H1 (cell line): ENCODE data around the gene MAGI2. TPM values are rescaled to one million over a fixed set of nuclear protein-coding genes. Genes with fewer than 3 reads are reported as not detected.

ENCODE experiments used
- CTCF ChIA-PET: fragments of 300-600 bp; sonication (Branson Sonifier 250); formaldehyde crosslinking; loops from one replicate; lab custom pipeline; 2021; ENCODE audit not compliant: partially characterized antibody; lab: Charles Lee
- POLR2A ChIA-PET: fragments of 300-600 bp; sonication (Branson Sonifier 250); formaldehyde crosslinking; loops from one replicate; lab custom pipeline; 2021; ENCODE audit warnings: inconsistent platforms; ENCODE audit not compliant: partially characterized antibody; lab: Charles Lee
- DNase-seq, 2 experiments: peaks; one replicate each; pipeline versions ENCODE4 v3.0.0 to v3.0.0-alpha.2; 2010 to 2022; ENCODE audit warnings: low spot score in 2 of 2, low read depth in 1 of 2, mixed read lengths in 1 of 2
- FAIRE-seq: peaks from 2 replicates; lab custom pipeline; 2011; peaks lifted over from hg19 to GRCh38; lab: Jason Lieb, UNC
- H2AFZ ChIP-seq: 2 replicates; pipeline ENCODE4 v1.8.1; 2012; ENCODE audit warnings: low read length, inconsistent platforms
- H2AK5ac ChIP-seq: 2 replicates; pipeline ENCODE4 v1.6.1; 2013; ENCODE audit warnings: low read depth, low read length
- H2BK120ac ChIP-seq: replicated peaks from 2 replicates; pipeline ENCODE3; 2013; ENCODE audit warnings: low read depth, low read length, inconsistent platforms
- H2BK12ac ChIP-seq: 2 replicates; pipeline ENCODE4 v1.6.1; 2013; ENCODE audit warnings: low read depth, low read length
- H2BK15ac ChIP-seq: 2 replicates; pipeline ENCODE4 v1.6.1; 2013; ENCODE audit warnings: low read length
- H2BK20ac ChIP-seq: 2 replicates; pipeline ENCODE4 v1.6.1; 2013; ENCODE audit warnings: low read length
- H2BK5ac ChIP-seq: 2 replicates; pipeline ENCODE4 v1.6.1; 2013; ENCODE audit warnings: low read depth, low read length
- H3K14ac ChIP-seq: 2 replicates; pipeline ENCODE4 v1.6.1; 2013; ENCODE audit warnings: inconsistent platforms; ENCODE audit not compliant: insufficient read length
- H3K18ac ChIP-seq: 2 replicates; pipeline ENCODE4 v1.6.1; 2013; ENCODE audit warnings: low read length; ENCODE audit errors: extremely low read depth
- H3K23ac ChIP-seq: 2 replicates; pipeline ENCODE4 v1.6.1; 2013; ENCODE audit warnings: inconsistent platforms; ENCODE audit not compliant: insufficient read length
- H3K23me2 ChIP-seq: 2 replicates; pipeline ENCODE4 v1.6.1; 2013; ENCODE audit warnings: low read depth, low read length
- H3K27ac ChIP-seq: 2 replicates; pipeline ENCODE4 v1.6.1; 2011; ENCODE audit warnings: low read depth, low read length, inconsistent platforms
- H3K27me3 ChIP-seq, 4 experiments: replicated peaks in 1 of 4; 1 replicate in 1 of 4; 2 replicates in 3 of 4; pipeline versions ENCODE4 v1.6.1 to v1.8.1; 2011 to 2013; ENCODE audit warnings: low read length in 3 of 4, mild to moderate bottlenecking in 3 of 4, inconsistent platforms in 2 of 4, mixed read lengths in 2 of 4, moderate library complexity in 1 of 4; ENCODE audit not compliant: control insufficient read depth in 3 of 4, insufficient read depth in 3 of 4; ENCODE audit errors: extremely low read depth in 1 of 4
- H3K36me3 ChIP-seq, 4 experiments: 2 replicates each; pipeline versions ENCODE4 v1.6.1 to v1.8.1; 2011 to 2013; ENCODE audit warnings: mild to moderate bottlenecking in 4 of 4, low read length in 3 of 4, moderate library complexity in 2 of 4, control low read depth in 1 of 4, inconsistent platforms in 1 of 4; ENCODE audit not compliant: insufficient read depth in 4 of 4, control insufficient read depth in 2 of 4
- H3K4ac ChIP-seq: replicated peaks from 2 replicates; pipeline ENCODE3; 2013; ENCODE audit warnings: low read length, low read depth, mixed read lengths, inconsistent platforms; ENCODE audit not compliant: insufficient read length
- H3K4me1 ChIP-seq, 4 experiments: replicated peaks in 1 of 4; 1 replicate in 1 of 4; 2 replicates in 3 of 4; pipeline versions ENCODE4 v1.6.1 to v1.8.1; 2011 to 2013; ENCODE audit warnings: low read length in 3 of 4, inconsistent platforms in 2 of 4, mixed read lengths in 1 of 4; ENCODE audit not compliant: insufficient read depth in 4 of 4, control insufficient read depth in 3 of 4
- H3K4me2 ChIP-seq, 2 experiments: 2 replicates each; pipeline versions ENCODE4 v1.6.1 to v1.8.1; 2011 to 2013; ENCODE audit warnings: low read depth in 2 of 2, low read length in 2 of 2, control low read depth in 1 of 2, inconsistent platforms in 1 of 2, mild to moderate bottlenecking in 1 of 2; ENCODE audit not compliant: insufficient read depth in 1 of 2
- H3K4me3 ChIP-seq, 4 experiments: fragments of 200-600, 300-600 bp in 1 of 4; sonication (generic), shearing (Covaris generic), sonication (Bioruptor Twin) in 1 of 4; 2 replicates each; pipeline versions ENCODE4 v1.5.1 to v1.8.1; 2011 to 2016; ENCODE audit warnings: low read length in 4 of 4, low read depth in 3 of 4, control low read depth in 2 of 4, inconsistent platforms in 2 of 4, mild to moderate bottlenecking in 2 of 4, mixed read lengths in 1 of 4, moderate library complexity in 1 of 4; ENCODE audit not compliant: insufficient read depth in 2 of 4; ENCODE audit errors: extremely low read depth in 1 of 4
- H3K56ac ChIP-seq: replicated peaks from 2 replicates; pipeline ENCODE3; 2013; ENCODE audit warnings: low read depth, mild to moderate bottlenecking, mixed read lengths, low read length, inconsistent platforms; ENCODE audit not compliant: insufficient read length
- H3K79me1 ChIP-seq: 2 replicates; pipeline ENCODE4 v1.6.1; 2013; ENCODE audit warnings: low read depth, low read length, control low read depth
- H3K79me2 ChIP-seq, 2 experiments: 2 replicates each; pipeline versions ENCODE4 v1.6.1 to v1.8.1; 2012 to 2013; ENCODE audit warnings: low read length in 2 of 2, mild to moderate bottlenecking in 2 of 2, inconsistent platforms in 1 of 2; ENCODE audit not compliant: insufficient read depth in 2 of 2, control insufficient read depth in 1 of 2
- H3K9ac ChIP-seq, 4 experiments: replicated peaks in 1 of 4; 1 replicate in 1 of 4; 2 replicates in 3 of 4; pipeline versions ENCODE4 v1.6.1 to v1.8.1; 2011 to 2013; ENCODE audit warnings: low read depth in 3 of 4, low read length in 3 of 4, control low read depth in 2 of 4, mild to moderate bottlenecking in 2 of 4, moderate library complexity in 2 of 4, inconsistent platforms in 1 of 4; ENCODE audit errors: extremely low read depth in 1 of 4
- H3K9me3 ChIP-seq, 2 experiments: 2 replicates each; pipeline versions ENCODE4 v1.6.1 to v1.8.1; 2012 to 2013; ENCODE audit warnings: mild to moderate bottlenecking in 2 of 2, moderate library complexity in 2 of 2, control low read depth in 1 of 2, inconsistent platforms in 1 of 2, low read depth in 1 of 2, low read length in 1 of 2, mixed read lengths in 1 of 2; ENCODE audit not compliant: insufficient read depth in 2 of 2
- H4K20me1 ChIP-seq, 2 experiments: replicated peaks in 1 of 2; 2 replicates each; pipeline versions ENCODE3 to v1.8.1; 2011 to 2013; ENCODE audit warnings: inconsistent platforms in 2 of 2, low read length in 2 of 2, mild to moderate bottlenecking in 1 of 2; ENCODE audit not compliant: insufficient read depth in 2 of 2, control insufficient read depth in 1 of 2
- H4K5ac ChIP-seq: 2 replicates; pipeline ENCODE4 v1.6.1; 2013; ENCODE audit warnings: low read length, low read depth, mixed read lengths, inconsistent platforms; ENCODE audit not compliant: insufficient read length
- H4K8ac ChIP-seq: 2 replicates; pipeline ENCODE4 v1.8.0; 2013; ENCODE audit warnings: mild to moderate bottlenecking, moderate library complexity, low read length, inconsistent platforms; ENCODE audit not compliant: insufficient read depth; ENCODE audit errors: extremely low read depth
- H4K91ac ChIP-seq: replicated peaks from 2 replicates; pipeline ENCODE3; 2013; ENCODE audit warnings: low read length, mixed read lengths, inconsistent platforms; ENCODE audit not compliant: insufficient read length
- RFX5 ChIP-seq: IDR thresholded peaks from 2 replicates; pipeline ENCODE4 v1.6.1; 2011; ENCODE audit warnings: low read depth, low read length, improper control_type of control experiment, borderline replicate concordance
- polyA plus RNA-seq, 7 experiments: library from polyadenylated mRNA; depleted of rRNA in 3 of 7; stranded (reverse) in 5 of 7; unstranded in 2 of 7; fragments of >200 nt in 5 of 7; fragments of 200-250 nt in 2 of 7; gene quantifications; 1 replicate in 5 of 7; 2 replicates in 1 of 7; 4 replicates in 1 of 7; pipeline versions ENCODE4 v1.2.1 to v1.2.3, GENCODE V29; 2011 to 2013; ENCODE audit warnings: missing spikeins in 2 of 7, mixed read lengths in 2 of 7
- total RNA-seq: library from RNA; stranded (reverse); fragmentation: NEBNext Ultra II Directional; extraction: Animal tissue kit (Norgen Biotek cat#: 25700); gene quantifications from 2 replicates; pipeline ENCODE4 v1.2.1, GENCODE V29; 2021
- TF ChIP-seq, protein P1 (sequence below): IDR thresholded peaks from 2 replicates; pipeline ENCODE4 v1.6.1; 2012; ENCODE audit warnings: inconsistent platforms

MAGI2 gene
- total and polyA plus RNA-seq, 2 of the 8 experiments (the other 6 are each of a cell fraction or from before 2014, with no cell fraction given), result 6.0 to 27.3 TPM

- Histone ChIP-seq H3K23ac (no peak overlapping the region), H2AFZ (no peak overlapping the region), H2BK5ac (no peak overlapping the region), H3K27me3 (peaks cover 2 to 10% (median 4%) of the 10 kb centered on the region in 4 experiments; a peak in 5 of 7 replicates), H4K20me1 (no peaks in the 10 kb centered on the region), H3K18ac (no peak overlapping the region), H3K9me3 (no peaks in the 10 kb centered on the region), H3K4me1 (peaks cover 0 to 11% (median 3%) of the 10 kb centered on the region in 4 experiments; a peak in 4 of 7 replicates), H4K91ac (no peak overlapping the region), H2BK120ac (no peak overlapping the region), H3K23me2 (peaks cover 7% of the 10 kb centered on the region; the same call in 1 of the 2 replicates), H3K79me2 (no peaks in the 10 kb centered on the region), H4K5ac (no peak overlapping the region), H3K4ac (no peak overlapping the region), H2BK12ac (no peak overlapping the region), H3K9ac (no peak overlapping the region), H2AK5ac (no peak overlapping the region), H3K27ac (no peak overlapping the region), H2BK15ac (no peak overlapping the region), H4K8ac (no peak overlapping the region), H3K36me3 (no peaks in the 10 kb centered on the region), H3K79me1 (no peaks in the 10 kb centered on the region; the same call in 1 of the 2 replicates), H3K14ac (no peak overlapping the region), H2BK20ac (no peak overlapping the region), H3K56ac (no peak overlapping the region), H3K4me2 (no peak overlapping the region), H3K4me3 (no peak overlapping the region)
- FAIRE-seq (no peak), DNase-seq (no peak)
- CTCF ChIA-PET, result interaction anchor here (0.6 to 5.9 kb wide), 41 partner anchors 9 to 1484 kb away, joined by 3 to 73 read pairs (median 4); no protein-coding TSS in a partner anchor
- POLR2A ChIA-PET, result interaction anchor here (0.6 to 2.1 kb wide), 4 partner anchors 20 to 470 kb away, joined by 3 to 8 read pairs (median 4); no protein-coding TSS in a partner anchor
- TF ChIP-seq, protein P1, sequence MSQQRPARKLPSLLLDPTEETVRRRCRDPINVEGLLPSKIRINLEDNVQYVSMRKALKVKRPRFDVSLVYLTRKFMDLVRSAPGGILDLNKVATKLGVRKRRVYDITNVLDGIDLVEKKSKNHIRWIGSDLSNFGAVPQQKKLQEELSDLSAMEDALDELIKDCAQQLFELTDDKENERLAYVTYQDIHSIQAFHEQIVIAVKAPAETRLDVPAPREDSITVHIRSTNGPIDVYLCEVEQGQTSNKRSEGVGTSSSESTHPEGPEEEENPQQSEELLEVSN, result no peak
- TF ChIP-seq RFX5, result no peak
These were observed 1432.6 kb downstream of the MAGI2 start for GRCh38 chr7:78020874-78021249.
